NCI-H748 (cell line): ENCODE results near the gene MSI2.

Experiments used
- DNase-seq: peaks from one replicate; lab custom pipeline; 2025; ENCODE audit not compliant: unreplicated experiment; lab: John Stamatoyannopoulos, UW

MSI2 gene

GRCh38 chr17:57586196-57586740 lies 329.9 kb downstream of the MSI2 start:
- peak; percentile 73 for DNase-seq

GRCh38 chr17:57586742-57587141 lies 330.4 kb downstream of the MSI2 start:
- DNase-seq: no peak

GRCh38 chr17:57587193-57587969 lies 331.1 kb downstream of the MSI2 start:
- peak; percentile 63 for DNase-seq

GRCh38 chr17:57588086-57588485 lies 331.8 kb downstream of the MSI2 start:
- no peak for DNase-seq

- DNase-seq: no peak
These were observed 333.1 kb downstream of the MSI2 start for GRCh38 chr17:57589151-57590034.

- no peak for DNase-seq
These were observed 337.6 kb downstream of the MSI2 start for GRCh38 chr17:57593739-57594462.

GRCh38 chr17:57594767-57595166 lies 338.4 kb downstream of the MSI2 start:
- DNase-seq: no peak

GRCh38 chr17:57595426-57595825 lies 339.1 kb downstream of the MSI2 start:
- no peak for DNase-seq

GRCh38 chr17:57595947-57596695 lies 339.8 kb downstream of the MSI2 start:
- no peak for DNase-seq

GRCh38 chr17:57597101-57597500 lies 340.8 kb downstream of the MSI2 start:
- DNase-seq: no peak

GRCh38 chr17:57597531-57598453 lies 341.5 kb downstream of the MSI2 start:
- DNase-seq: peak; percentile 79

- DNase-seq: no peak
These were observed 343.1 kb downstream of the MSI2 start for GRCh38 chr17:57599271-57600045.

- no peak for DNase-seq
These were observed 343.8 kb downstream of the MSI2 start for GRCh38 chr17:57600074-57600473.

- DNase-seq: no peak
These were observed 344.9 kb downstream of the MSI2 start for GRCh38 chr17:57601143-57601735.

GRCh38 chr17:57602896-57603295 lies 346.6 kb downstream of the MSI2 start:
- DNase-seq: no peak

GRCh38 chr17:57603546-57603945 lies 347.2 kb downstream of the MSI2 start:
- peak; percentile 78 for DNase-seq

- peak; percentile 31 for DNase-seq
These were observed 347.7 kb downstream of the MSI2 start for GRCh38 chr17:57603978-57604377.
